Nucleus accumbens (tissue), 56 donors: Measurements from ENCODE around the gene ZNF215.
"Not testable (repeated sequence)": the region's sequence is repeated elsewhere in the genome, so short reads cannot be mapped to it uniquely, and the experiment has no call there.

ENCODE experiments used
- DNase-seq, 56 donors: peaks; one replicate each; lab custom pipeline; 2025; lab: John Stamatoyannopoulos, UW

The ZNF215 gene

DNA sequence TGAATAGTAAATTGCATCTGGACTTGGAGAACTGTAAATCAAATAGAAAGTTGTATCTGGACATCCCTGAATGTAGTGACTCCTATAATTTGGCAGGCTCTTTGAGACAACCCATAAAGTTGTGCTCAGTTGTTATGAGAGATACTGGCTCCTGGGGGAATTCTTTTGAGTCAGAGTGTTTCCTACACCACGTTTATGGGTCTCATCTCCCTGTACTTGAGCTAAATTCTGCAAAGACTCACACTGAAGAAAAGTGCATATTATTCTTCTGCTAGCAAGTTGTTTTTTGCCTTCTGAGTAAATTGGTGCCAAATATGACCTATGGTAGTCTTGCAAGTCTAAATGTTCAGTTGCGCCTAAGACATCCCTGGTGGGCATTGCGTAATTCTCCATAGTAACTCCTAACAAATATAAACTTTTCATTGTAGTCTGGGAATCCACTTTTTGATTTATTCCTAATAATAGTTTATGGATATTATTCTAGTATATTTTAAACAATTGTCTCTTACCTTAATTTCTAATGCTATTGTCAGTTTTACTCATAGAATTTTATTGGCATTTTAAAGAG, 5.0 kb downstream of the ZNF215 start:
- no peak for DNase-seq

- DNase-seq, result no peak
Measured at GRCh38 chr11:6932145-6932544, 5.9 kb downstream of the ZNF215 start.

GRCh38 chr11:6941970-6942369, 15.7 kb downstream of the ZNF215 start:
- DNase-seq, result no peak

DNA sequence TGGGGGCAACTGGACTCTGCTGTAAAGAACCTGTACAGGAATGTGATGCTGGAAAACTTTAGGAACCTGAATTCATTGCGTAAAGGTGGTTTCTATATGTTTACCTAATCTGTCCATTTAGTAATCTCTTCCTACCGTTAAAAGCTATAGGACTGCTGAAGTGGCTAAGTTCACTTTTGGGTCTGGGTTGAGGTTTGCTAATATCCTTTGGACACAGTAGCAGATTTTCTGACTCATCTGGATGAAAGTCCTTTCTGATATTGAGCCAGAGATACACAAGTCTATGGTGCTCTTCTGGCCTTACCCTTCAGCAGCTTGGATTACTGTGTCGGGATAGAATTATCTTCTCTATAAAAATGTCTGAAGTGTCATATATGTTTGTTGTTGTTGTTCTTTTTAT, 16.9 kb downstream of the ZNF215 start:
- DNase-seq, result no peak

DNA sequence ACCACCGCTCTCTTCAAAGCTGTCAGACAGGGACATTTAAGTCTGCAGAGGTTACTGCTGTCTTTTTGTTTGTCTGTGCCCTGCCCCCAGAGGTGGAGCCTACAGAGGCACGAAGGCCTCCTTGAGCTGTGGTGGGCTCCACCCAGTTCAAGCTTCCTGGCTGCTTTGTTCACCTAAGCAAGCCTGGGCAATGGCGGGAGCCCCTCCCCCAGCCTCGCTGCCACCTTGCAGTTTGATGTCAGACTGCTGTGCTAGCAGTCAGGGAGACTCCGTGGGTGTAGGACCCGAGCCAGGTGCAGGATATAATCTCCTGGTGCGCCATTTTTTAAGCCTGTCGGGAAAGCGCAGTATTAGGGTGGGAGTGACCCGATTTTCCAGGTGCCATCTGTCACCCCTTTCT, 28.0 kb downstream of the ZNF215 start:
- not testable (repeated sequence) for DNase-seq

DNA sequence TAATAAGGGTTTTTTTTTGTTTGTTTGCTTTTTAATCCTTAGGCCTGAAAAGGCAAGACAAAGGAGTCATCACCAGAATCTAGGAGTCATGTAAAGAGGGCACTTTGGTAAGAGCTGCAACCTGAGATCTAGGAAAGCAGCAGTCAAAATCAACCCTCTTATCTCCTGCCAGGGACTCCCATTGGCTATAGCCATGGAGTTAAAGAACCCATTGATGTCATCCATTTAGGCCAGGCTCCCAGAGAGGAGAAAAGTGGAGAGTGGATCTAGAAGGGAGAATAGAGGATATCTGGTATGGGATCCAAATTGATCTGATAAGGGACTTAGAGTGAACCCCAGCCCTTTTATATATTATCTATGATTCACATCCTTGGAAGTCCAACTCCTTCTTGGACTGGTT, 35.9 kb downstream of the ZNF215 start:
- DNase-seq, result no peak

DNA sequence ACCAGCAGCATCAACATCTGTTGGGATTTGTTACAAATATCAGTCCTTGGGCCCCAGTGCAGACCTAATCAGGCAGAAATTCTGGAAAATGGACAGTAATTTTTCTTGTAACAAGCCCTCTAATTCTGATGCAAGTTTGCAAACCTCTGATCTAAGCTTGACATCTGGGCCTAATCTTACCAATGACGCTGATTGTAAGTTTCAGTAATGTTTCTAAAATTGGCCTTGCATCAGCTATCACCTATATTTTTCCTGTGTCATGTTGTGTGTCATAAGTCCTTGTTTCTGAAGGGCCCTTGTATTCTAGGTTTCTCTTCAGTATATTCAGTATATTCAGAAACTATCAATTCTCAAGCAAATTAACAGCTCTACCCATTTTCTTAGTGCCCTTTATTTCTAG, 36.4 kb downstream of the ZNF215 start:
- no peak for DNase-seq

DNA sequence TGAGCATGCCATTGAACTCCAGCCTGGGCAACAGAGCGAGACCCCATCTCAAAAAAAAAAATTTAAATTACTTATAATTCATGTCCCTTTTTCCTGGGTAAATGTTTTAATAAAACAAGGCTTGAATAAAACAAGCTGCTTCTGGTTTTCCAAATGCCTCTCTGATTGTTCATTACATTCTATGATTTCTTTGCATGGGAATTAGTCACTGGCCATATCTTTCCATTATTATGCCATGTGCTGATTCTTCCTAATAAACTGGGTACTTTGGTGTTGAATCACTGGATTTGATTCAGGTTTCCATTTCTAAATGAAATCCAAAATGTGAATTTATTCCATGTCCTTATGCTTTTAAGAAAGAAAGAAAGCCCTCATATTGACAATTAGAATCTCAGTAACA, 42.6 kb downstream of the ZNF215 start:
- no peak for DNase-seq

GRCh38 chr11:6969854-6970253, 43.6 kb downstream of the ZNF215 start:
- DNase-seq, result not testable (repeated sequence)

GRCh38 chr11:6979365-6979764, 53.1 kb downstream of the ZNF215 start:
- DNase-seq, result no peak

GRCh38 chr11:6986487-6986886, 60.3 kb downstream of the ZNF215 start:
- no peak for DNase-seq

DNA sequence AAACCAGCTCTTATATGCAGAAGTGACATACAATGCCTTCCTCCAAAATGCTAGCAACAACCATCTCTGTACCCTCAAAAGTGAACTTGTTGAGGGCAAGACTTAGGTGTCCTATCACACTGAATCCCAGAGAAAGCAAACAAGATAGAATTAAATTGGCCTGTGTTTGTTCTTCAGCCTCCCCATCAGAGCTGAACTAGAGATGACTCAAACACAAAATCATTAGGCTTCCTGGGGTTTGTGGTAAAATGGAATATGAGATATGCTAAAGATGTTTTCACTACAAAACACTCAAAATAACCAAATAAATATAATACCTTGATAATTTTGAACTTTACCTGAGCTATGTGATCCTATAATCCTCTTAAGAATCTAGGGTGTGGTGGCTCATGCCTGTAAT, 62.3 kb downstream of the ZNF215 start:
- no peak for DNase-seq

DNA sequence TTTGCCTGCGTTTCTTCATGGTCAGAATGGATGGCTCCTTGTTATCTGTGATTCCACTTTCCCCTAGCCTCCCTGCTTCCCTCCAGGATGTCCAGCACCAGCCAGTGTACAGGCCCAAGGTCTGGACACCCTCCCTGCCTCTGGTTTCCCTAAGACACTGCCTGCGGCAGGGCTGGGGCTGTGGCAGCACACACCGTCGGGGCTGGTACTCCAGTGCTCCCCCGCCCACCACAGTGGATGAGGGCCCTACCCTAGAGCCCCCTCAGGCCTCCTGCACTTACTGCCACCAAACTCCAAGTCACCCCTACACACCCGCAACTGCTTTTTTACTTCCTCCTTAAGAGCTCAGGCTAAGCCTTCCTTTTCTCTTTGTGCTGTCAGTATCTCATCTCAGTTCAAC, 65.0 kb downstream of the ZNF215 start:
- no peak for DNase-seq

DNA sequence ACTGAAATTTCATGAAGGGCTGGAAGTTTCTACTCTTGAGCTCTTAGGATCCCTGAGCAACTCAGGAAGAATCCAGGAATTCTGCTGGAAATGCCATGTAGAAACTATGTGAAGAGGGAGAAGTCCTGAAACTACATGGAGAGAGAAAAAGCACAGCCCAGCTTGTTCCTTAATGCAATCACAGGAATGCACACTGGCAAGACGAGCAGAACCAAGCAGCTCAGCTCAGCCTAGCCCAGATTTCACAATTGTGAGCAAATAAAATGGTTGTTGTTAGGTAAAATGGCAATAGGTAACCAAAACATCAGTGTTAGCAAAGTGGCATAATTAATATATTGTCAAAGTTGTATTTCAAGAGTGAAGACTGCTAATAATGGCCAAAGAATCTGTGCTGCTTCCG, 65.8 kb downstream of the ZNF215 start:
- no peak for DNase-seq

- DNase-seq, result no peak
Measured at GRCh38 chr11:6992457-6993417, 66.5 kb downstream of the ZNF215 start.

GRCh38 chr11:6995703-6996102, 69.5 kb downstream of the ZNF215 start:
- no peak for DNase-seq

GRCh38 chr11:7004482-7004881, 78.3 kb downstream of the ZNF215 start:
- no peak for DNase-seq
